IgD-negative memory B cell (primary cell): ENCODE results near the gene DCUN1D2. TPM values are rescaled to one million over a fixed set of nuclear protein-coding genes. Genes with fewer than 3 reads are reported as not detected.
A peak's percentile ranks its signal among the peaks of the same experiment; 100 is the strongest.
"Not testable (repeated sequence)": the region's sequence is repeated elsewhere in the genome, so short reads cannot be mapped to it uniquely, and the experiment has no call there.

ENCODE experiments used
- H3K27ac Mint-ChIP-seq, 3 donors: one replicate each; pipeline ENCODE4 v1.8.0; 2020 to 2022; ENCODE audit warnings: mild to moderate bottlenecking in 3 of 3, mixed read lengths in 3 of 3, moderate library complexity in 1 of 3
- H3K27me3 Mint-ChIP-seq: one replicate; pipeline ENCODE4 v1.8.0; 2021; ENCODE audit warnings: mixed read lengths
- H3K36me3 Mint-ChIP-seq: one replicate; pipeline ENCODE4 v1.8.0; 2020; ENCODE audit warnings: mild to moderate bottlenecking, mixed read lengths
- H3K4me1 Mint-ChIP-seq, 3 donors: one replicate each; pipeline ENCODE4 v1.8.0; 2020 to 2022; ENCODE audit warnings: mixed read lengths in 3 of 3, mild to moderate bottlenecking in 1 of 3
- H3K4me3 Mint-ChIP-seq, 4 donors: one replicate each; pipeline ENCODE4 v1.8.0; 2020 to 2022; ENCODE audit warnings: mild to moderate bottlenecking in 4 of 4, mixed read lengths in 4 of 4, moderate library complexity in 3 of 4
- H3K9me3 Mint-ChIP-seq, 3 donors: one replicate each; pipeline ENCODE4 v1.8.0; 2020 to 2021; ENCODE audit warnings: mixed read lengths in 3 of 3, mild to moderate bottlenecking in 1 of 3
- polyA plus RNA-seq: library from polyadenylated mRNA; unstranded; fragments of 300-500 nt; fragmentation: Illumina TruSeq; gene quantifications from one replicate; pipeline ENCODE4 v1.2.3, GENCODE V29; 2021

Gene DCUN1D2
- polyA plus RNA-seq, 1 donor from 2014 or later = 10.2 TPM

- Mint-ChIP-seq H3K27me3 (no peaks in the 10 kb centered on the region), H3K36me3 (peaks cover 6% of the 10 kb centered on the region), H3K9me3 (peaks cover 0 to 6% (median 2%) of the 10 kb centered on the region in 3 donors), H3K4me3 (no peak overlapping the region), H3K4me1 (peaks cover 13 to 21% (median 16%) of the 10 kb centered on the region in 3 donors), H3K27ac (no peak overlapping the region)
These were observed 47.5 kb downstream of the DCUN1D2 start for GRCh38 chr13:113442985-113443362.

GRCh38 chr13:113442354-113442984 is 48.0 kb downstream of the DCUN1D2 start:
- peaks cover 6% of the 10 kb centered on the region for H3K36me3 Mint-ChIP-seq
- no peaks in the 10 kb centered on the region for H3K27me3 Mint-ChIP-seq
- peaks cover 13 to 21% (median 16%) of the 10 kb centered on the region in 3 donors for H3K4me1 Mint-ChIP-seq
- no peak overlapping the region for H3K27ac Mint-ChIP-seq
- peaks cover 0 to 6% (median 2%) of the 10 kb centered on the region in 3 donors for H3K9me3 Mint-ChIP-seq
- no peak overlapping the region for H3K4me3 Mint-ChIP-seq

GRCh38 chr13:113441661-113442060 is 48.9 kb downstream of the DCUN1D2 start:
- H3K9me3 Mint-ChIP-seq = peaks cover 0 to 6% (median 2%) of the 10 kb centered on the region in 3 donors
- no peaks in the 10 kb centered on the region for H3K27me3 Mint-ChIP-seq
- H3K27ac Mint-ChIP-seq = no peak overlapping the region
- H3K4me3 Mint-ChIP-seq = no peak overlapping the region
- peaks cover 6% of the 10 kb centered on the region for H3K36me3 Mint-ChIP-seq
- peaks cover 13 to 17% (median 16%) of the 10 kb centered on the region in 3 donors for H3K4me1 Mint-ChIP-seq

GRCh38 chr13:113437408-113438010 is 53.0 kb downstream of the DCUN1D2 start:
- Mint-ChIP-seq H3K9me3 (peaks cover 0 to 6% (median 2%) of the 10 kb centered on the region in 3 donors), H3K36me3 (peaks cover 6% of the 10 kb centered on the region), H3K4me3 (peak overlapping the region in 1 of 4 donors; percentile 77), H3K27me3 (no peaks in the 10 kb centered on the region), H3K4me1 (peaks cover 0 to 2% (median 0%) of the 10 kb centered on the region in 3 donors), H3K27ac (peak overlapping the region in 1 of 3 donors; percentile 57)

GRCh38 chr13:113436866-113437265 is 53.6 kb downstream of the DCUN1D2 start:
- not testable (repeated sequence) for H3K27ac Mint-ChIP-seq, H3K27me3 Mint-ChIP-seq, H3K4me1 Mint-ChIP-seq, H3K9me3 Mint-ChIP-seq, H3K4me3 Mint-ChIP-seq, H3K36me3 Mint-ChIP-seq

GRCh38 chr13:113435907-113436306 is 54.6 kb downstream of the DCUN1D2 start:
- H3K4me3 Mint-ChIP-seq, H3K4me1 Mint-ChIP-seq, H3K27me3 Mint-ChIP-seq, H3K9me3 Mint-ChIP-seq, H3K27ac Mint-ChIP-seq, H3K36me3 Mint-ChIP-seq: not testable (repeated sequence)

GRCh38 chr13:113433391-113433916 is 57.1 kb downstream of the DCUN1D2 start:
- no peaks in the 10 kb centered on the region for H3K4me1 Mint-ChIP-seq
- no peak overlapping the region for H3K4me3 Mint-ChIP-seq
- H3K9me3 Mint-ChIP-seq = no peaks in the 10 kb centered on the region
- H3K27me3 Mint-ChIP-seq = no peaks in the 10 kb centered on the region
- peaks cover 6% of the 10 kb centered on the region for H3K36me3 Mint-ChIP-seq
- H3K27ac Mint-ChIP-seq = no peak overlapping the region

- H3K27me3 Mint-ChIP-seq = no peaks in the 10 kb centered on the region
- no peak overlapping the region for H3K4me3 Mint-ChIP-seq
- H3K4me1 Mint-ChIP-seq = no peaks in the 10 kb centered on the region
- peaks cover 7% of the 10 kb centered on the region for H3K36me3 Mint-ChIP-seq
- H3K9me3 Mint-ChIP-seq = no peaks in the 10 kb centered on the region
- no peak overlapping the region for H3K27ac Mint-ChIP-seq
These were observed 57.8 kb downstream of the DCUN1D2 start for GRCh38 chr13:113432506-113433270.

GRCh38 chr13:113431171-113431570 is 59.3 kb downstream of the DCUN1D2 start:
- no peak overlapping the region for H3K4me3 Mint-ChIP-seq
- no peak overlapping the region for H3K27ac Mint-ChIP-seq
- H3K27me3 Mint-ChIP-seq = no peaks in the 10 kb centered on the region
- H3K9me3 Mint-ChIP-seq = no peaks in the 10 kb centered on the region
- no peaks in the 10 kb centered on the region for H3K4me1 Mint-ChIP-seq
- peaks cover 7% of the 10 kb centered on the region for H3K36me3 Mint-ChIP-seq

GRCh38 chr13:113430378-113431110 is 60.0 kb downstream of the DCUN1D2 start:
- H3K9me3 Mint-ChIP-seq = no peaks in the 10 kb centered on the region
- no peaks in the 10 kb centered on the region for H3K27me3 Mint-ChIP-seq
- no peak overlapping the region for H3K27ac Mint-ChIP-seq
- no peak overlapping the region for H3K4me3 Mint-ChIP-seq
- H3K36me3 Mint-ChIP-seq = peaks cover 7% of the 10 kb centered on the region
- no peaks in the 10 kb centered on the region for H3K4me1 Mint-ChIP-seq

- no peak overlapping the region for H3K4me3 Mint-ChIP-seq
- H3K36me3 Mint-ChIP-seq = peaks cover 7% of the 10 kb centered on the region
- no peaks in the 10 kb centered on the region for H3K27me3 Mint-ChIP-seq
- H3K4me1 Mint-ChIP-seq = no peaks in the 10 kb centered on the region
- H3K9me3 Mint-ChIP-seq = no peaks in the 10 kb centered on the region
- H3K27ac Mint-ChIP-seq = no peak overlapping the region
These were observed 60.9 kb downstream of the DCUN1D2 start for GRCh38 chr13:113429608-113429985.

- Mint-ChIP-seq H3K4me1 (no peaks in the 10 kb centered on the region), H3K9me3 (no peaks in the 10 kb centered on the region), H3K36me3 (peaks cover 7% of the 10 kb centered on the region), H3K27ac (no peak overlapping the region), H3K4me3 (no peak overlapping the region), H3K27me3 (no peaks in the 10 kb centered on the region)
These were observed 61.5 kb downstream of the DCUN1D2 start for GRCh38 chr13:113428871-113429607.

- Mint-ChIP-seq H3K4me1 (no peaks in the 10 kb centered on the region), H3K27ac (no peak overlapping the region), H3K27me3 (no peaks in the 10 kb centered on the region), H3K9me3 (no peaks in the 10 kb centered on the region), H3K4me3 (no peak overlapping the region), H3K36me3 (peaks cover 7% of the 10 kb centered on the region)
These were observed 62.0 kb downstream of the DCUN1D2 start for GRCh38 chr13:113428469-113428865.
